Measurements from ENCODE around the gene SLC39A7. TPM values are rescaled to one million over a fixed set of nuclear protein-coding genes. Genes with fewer than 3 reads are reported as not detected.

The SLC39A7 gene
- total RNA-seq, 1 experiment from 2014 or later = 118 TPM

GRCh38 chr6:33198159-33198852, 2.4 kb upstream of the SLC39A7 start:
- ChIA-PET POLR2A (interaction anchor here (0.6 to 2.4 kb wide), 5 partner anchors 37 to 235 kb away, joined by 3 to 11 read pairs (median 7); partner anchors contain the start of genes RPS18 and VPS52), CTCF (interaction anchor here (0.8 to 1.6 kb wide), 11 partner anchors 11 to 84 kb away, joined by 3 to 8 read pairs (median 4); no protein-coding TSS in a partner anchor)
- peaks cover 43% of the 10 kb centered on the region for H3K4me1 Mint-ChIP-seq (ENCODE audit: insufficient read depth, unreplicated experiment)
- H3K36me3 Mint-ChIP-seq (ENCODE audit: insufficient read depth, unreplicated experiment) = peaks cover 58% of the 10 kb centered on the region
- peak overlapping the region; percentile 100 for H3K27ac Mint-ChIP-seq (ENCODE audit: low read depth, unreplicated experiment)
- TF ChIP-seq, protein P1, sequence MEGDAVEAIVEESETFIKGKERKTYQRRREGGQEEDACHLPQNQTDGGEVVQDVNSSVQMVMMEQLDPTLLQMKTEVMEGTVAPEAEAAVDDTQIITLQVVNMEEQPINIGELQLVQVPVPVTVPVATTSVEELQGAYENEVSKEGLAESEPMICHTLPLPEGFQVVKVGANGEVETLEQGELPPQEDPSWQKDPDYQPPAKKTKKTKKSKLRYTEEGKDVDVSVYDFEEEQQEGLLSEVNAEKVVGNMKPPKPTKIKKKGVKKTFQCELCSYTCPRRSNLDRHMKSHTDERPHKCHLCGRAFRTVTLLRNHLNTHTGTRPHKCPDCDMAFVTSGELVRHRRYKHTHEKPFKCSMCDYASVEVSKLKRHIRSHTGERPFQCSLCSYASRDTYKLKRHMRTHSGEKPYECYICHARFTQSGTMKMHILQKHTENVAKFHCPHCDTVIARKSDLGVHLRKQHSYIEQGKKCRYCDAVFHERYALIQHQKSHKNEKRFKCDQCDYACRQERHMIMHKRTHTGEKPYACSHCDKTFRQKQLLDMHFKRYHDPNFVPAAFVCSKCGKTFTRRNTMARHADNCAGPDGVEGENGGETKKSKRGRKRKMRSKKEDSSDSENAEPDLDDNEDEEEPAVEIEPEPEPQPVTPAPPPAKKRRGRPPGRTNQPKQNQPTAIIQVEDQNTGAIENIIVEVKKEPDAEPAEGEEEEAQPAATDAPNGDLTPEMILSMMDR (IDR thresholded peaks at IDR 0.05; ENCODE audit: unreplicated experiment) = no peak
- no peak for DNase-seq (ENCODE audit: unreplicated experiment)
- H3K27me3 Mint-ChIP-seq (ENCODE audit: insufficient read depth, unreplicated experiment) = no peaks in the 10 kb centered on the region
- no peaks in the 10 kb centered on the region for H3K9me3 Mint-ChIP-seq (ENCODE audit: unreplicated experiment)
- BruUV-seq (replicated peaks) = TSS peak; percentile 10
- peak overlapping the region; percentile 98 for H3K4me3 Mint-ChIP-seq (ENCODE audit: unreplicated experiment)
- intact Hi-C loops (cut with micrococcal nuclease) = no loop called here

DNA sequence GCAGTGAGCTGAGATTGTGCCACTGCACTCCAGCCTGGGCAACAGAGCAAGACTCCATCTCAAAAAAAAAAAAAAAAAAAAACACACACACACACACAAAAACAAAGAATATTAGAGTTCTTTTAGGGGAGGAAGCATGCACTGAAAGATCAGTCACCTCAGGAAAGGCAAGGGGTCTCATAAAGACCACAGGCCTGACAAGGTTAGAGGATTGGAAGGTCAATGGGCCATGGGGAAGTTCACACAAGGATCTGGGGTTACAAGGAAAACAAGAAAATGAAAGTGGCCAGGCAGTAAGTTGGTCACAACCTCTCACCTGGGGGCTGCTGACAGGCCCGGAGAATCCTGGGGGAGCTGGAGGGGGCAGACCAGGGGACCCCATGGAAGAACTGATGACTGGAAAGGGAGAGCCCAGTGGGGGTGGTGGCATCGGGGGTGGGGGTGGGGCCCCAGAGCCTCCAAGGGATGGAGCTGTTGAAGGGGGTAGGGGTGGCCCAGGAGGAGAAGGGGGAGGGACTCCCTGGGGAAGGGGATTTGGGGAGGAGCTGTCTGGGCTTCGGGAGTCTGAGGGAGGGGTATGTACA, 1.7 kb upstream of the SLC39A7 start:
- ChIA-PET CTCF (interaction anchor here (0.6 kb wide), 2 partner anchors 12 to 89 kb away, joined by 3 to 5 read pairs; no protein-coding TSS in a partner anchor), POLR2A (interaction anchor here (1.7 to 2.4 kb wide), 3 partner anchors 10 to 73 kb away, joined by 9 to 20 read pairs (median 11); partner anchors contain the start of genes RING1, RPS18 and VPS52)
- Mint-ChIP-seq H3K27me3 (ENCODE audit: insufficient read depth, unreplicated experiment) (no peaks in the 10 kb centered on the region), H3K4me3 (ENCODE audit: unreplicated experiment) (peak overlapping the region; percentile 98), H3K4me1 (ENCODE audit: insufficient read depth, unreplicated experiment) (peaks cover 49% of the 10 kb centered on the region), H3K36me3 (ENCODE audit: insufficient read depth, unreplicated experiment) (peaks cover 63% of the 10 kb centered on the region), H3K27ac (ENCODE audit: low read depth, unreplicated experiment) (peak overlapping the region; percentile 100), H3K9me3 (ENCODE audit: unreplicated experiment) (no peaks in the 10 kb centered on the region)
- no peak for DNase-seq (ENCODE audit: unreplicated experiment)
- TF ChIP-seq, protein P1 (IDR thresholded peaks at IDR 0.05; ENCODE audit: unreplicated experiment) = no peak
- intact Hi-C loops (cut with micrococcal nuclease) = no loop called here
- BruUV-seq (replicated peaks) = no TSS peak

DNA sequence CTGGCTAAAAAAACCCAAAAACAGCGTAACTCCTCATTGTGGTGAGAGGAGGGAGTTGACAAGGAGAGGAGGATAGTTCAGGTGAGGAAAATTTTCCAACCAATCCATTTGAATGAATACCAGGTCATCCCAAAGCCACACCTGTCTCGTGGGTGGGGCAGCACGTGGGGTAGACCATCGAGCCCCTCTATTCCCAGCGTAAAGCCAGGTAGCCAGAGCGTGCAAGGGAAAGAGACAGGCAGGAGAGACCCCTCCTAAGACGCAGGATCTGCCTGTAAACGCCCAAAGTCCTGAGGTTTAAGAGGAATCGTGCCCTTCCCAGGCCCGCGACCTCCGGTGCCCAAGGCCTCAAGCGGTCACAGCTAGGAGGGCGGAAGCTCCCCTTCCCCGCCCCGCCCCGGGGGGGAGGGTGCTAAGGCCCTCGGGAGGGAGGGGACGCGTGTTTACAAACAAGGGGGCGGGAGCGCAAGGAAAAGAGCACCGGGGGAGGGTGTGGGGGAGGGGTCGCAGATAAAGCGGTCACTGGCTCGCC, 914 bp upstream of the SLC39A7 start:
- Mint-ChIP-seq H3K4me1 (ENCODE audit: insufficient read depth, unreplicated experiment) (peaks cover 55% of the 10 kb centered on the region), H3K36me3 (ENCODE audit: insufficient read depth, unreplicated experiment) (peaks cover 55% of the 10 kb centered on the region), H3K27me3 (ENCODE audit: insufficient read depth, unreplicated experiment) (no peaks in the 10 kb centered on the region), H3K9me3 (ENCODE audit: unreplicated experiment) (no peaks in the 10 kb centered on the region), H3K27ac (ENCODE audit: low read depth, unreplicated experiment) (peak overlapping the region; percentile 100), H3K4me3 (ENCODE audit: unreplicated experiment) (peak overlapping the region; percentile 98)
- ChIA-PET POLR2A (interaction anchor here (0.7 to 2.4 kb wide), 8 partner anchors 9 to 1124 kb away, joined by 3 to 20 read pairs (median 4); partner anchors contain the start of genes RGL2, RING1, RPS18 and VPS52), CTCF (interaction anchor here (0.6 kb wide), 1 partner anchor 34 kb away, joined by 3 read pairs; no protein-coding TSS in a partner anchor)
- TF ChIP-seq, protein P1 (IDR thresholded peaks at IDR 0.05; ENCODE audit: unreplicated experiment) = no peak
- intact Hi-C loops (cut with micrococcal nuclease) = loop anchor here (2.0 to 5.0 kb wide), 2 partner anchors 49 to 98 kb away; partner anchors contain the start of gene RGL2
- DNase-seq (ENCODE audit: unreplicated experiment) = peak; percentile 76
- TSS peak; percentile 37 for BruUV-seq (replicated peaks)

GRCh38 chr6:33201147-33201545, 479 bp downstream of the SLC39A7 start:
- H3K4me3 Mint-ChIP-seq (ENCODE audit: unreplicated experiment) = peak overlapping the region; percentile 98
- intact Hi-C loops (cut with micrococcal nuclease) = loop anchor here (2.0 to 5.0 kb wide), 2 partner anchors 48 to 96 kb away; partner anchors contain the start of gene RGL2
- H3K27ac Mint-ChIP-seq (ENCODE audit: low read depth, unreplicated experiment) = peak overlapping the region; percentile 100
- BruUV-seq (replicated peaks) = TSS peak; percentile 71
- peaks cover 41% of the 10 kb centered on the region for H3K36me3 Mint-ChIP-seq (ENCODE audit: insufficient read depth, unreplicated experiment)
- TF ChIP-seq, protein P1 (IDR thresholded peaks at IDR 0.05; ENCODE audit: unreplicated experiment) = no peak
- H3K4me1 Mint-ChIP-seq (ENCODE audit: insufficient read depth, unreplicated experiment) = peaks cover 68% of the 10 kb centered on the region
- H3K9me3 Mint-ChIP-seq (ENCODE audit: unreplicated experiment) = no peaks in the 10 kb centered on the region
- ChIA-PET CTCF (no interaction called here), POLR2A (interaction anchor here (1.8 kb wide), 1 partner anchor 71 kb away, joined by 7 read pairs; the partner anchor contains the start of genes RPS18 and VPS52)
- no peak for DNase-seq (ENCODE audit: unreplicated experiment)
- H3K27me3 Mint-ChIP-seq (ENCODE audit: insufficient read depth, unreplicated experiment) = no peaks in the 10 kb centered on the region

All from MCF 10A (cell line).